Measurements from ENCODE around the gene PITRM1. TPM values are rescaled to one million over a fixed set of nuclear protein-coding genes. Genes with fewer than 3 reads are reported as not detected.

The PITRM1 gene
- total RNA-seq, 1 donor from 2014 or later: 94.5 TPM

- ATAC-seq: no peak
- no peak for DNase-seq
- intact Hi-C loops (cut with micrococcal nuclease): no loop called here
Measured at GRCh38 chr10:3129581-3130340, 42.8 kb downstream of the PITRM1 start.

GRCh38 chr10:3128379-3129130 lies 44.0 kb downstream of the PITRM1 start:
- intact Hi-C loops (cut with micrococcal nuclease): no loop called here
- ATAC-seq (no peak), DNase-seq (no peak)

DNA sequence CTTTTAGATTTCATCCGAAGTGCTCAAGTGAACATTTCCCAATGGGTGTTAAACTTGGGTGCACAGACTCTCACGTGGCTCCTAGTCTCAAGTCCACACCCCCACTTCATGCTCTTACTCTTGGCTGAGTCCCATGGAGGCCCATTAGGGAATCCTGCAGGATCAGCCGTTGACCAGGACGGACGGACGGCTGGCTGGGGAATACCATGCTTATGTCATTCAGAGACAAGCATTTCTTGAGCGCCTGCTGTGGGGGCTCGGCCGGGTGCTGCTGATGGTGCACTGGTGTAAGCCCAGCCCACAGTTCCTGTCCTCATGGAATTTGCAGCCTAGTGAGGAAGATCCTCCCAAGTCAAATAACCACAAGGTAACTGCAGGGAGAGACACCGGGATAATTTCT lies 44.7 kb downstream of the PITRM1 start:
- intact Hi-C loops (cut with micrococcal nuclease): no loop called here

DNA sequence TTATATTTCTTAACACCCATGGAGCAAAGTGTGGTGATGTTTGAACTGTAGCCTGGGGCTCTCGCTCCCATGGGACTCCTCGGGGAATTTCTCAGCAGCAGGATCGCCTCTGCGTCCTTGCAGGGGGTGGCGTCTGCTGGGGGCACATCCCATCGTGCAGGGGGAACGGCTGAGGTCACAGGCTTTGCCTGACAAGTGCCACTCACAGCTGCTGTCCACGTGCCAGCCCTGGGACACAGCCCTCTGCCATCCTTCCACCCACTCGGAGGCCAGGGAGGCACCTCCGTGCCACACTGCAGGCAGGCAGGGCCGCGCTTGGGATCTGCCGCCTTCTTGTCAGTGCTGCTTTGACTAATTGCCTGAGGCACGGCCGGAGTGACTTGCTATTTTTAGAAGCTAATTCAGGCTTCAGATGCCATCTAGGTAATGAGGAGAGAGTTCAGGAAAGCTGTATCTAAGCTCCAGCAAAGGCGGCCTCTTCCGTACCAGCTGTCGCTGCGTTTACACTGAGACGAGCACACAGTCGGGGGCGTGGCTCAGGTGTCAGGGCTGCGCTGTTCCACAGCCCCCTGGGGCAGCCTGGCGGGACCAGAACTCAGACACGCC lies 45.7 kb downstream of the PITRM1 start:
- DNase-seq (peak; percentile 78), ATAC-seq (peak; percentile 77)
- intact Hi-C loops (cut with micrococcal nuclease): no loop called here

More for the DNA sequence above, 44.7 kb downstream of the PITRM1 start:
- ATAC-seq (no peak), DNase-seq (no peak)

DNA sequence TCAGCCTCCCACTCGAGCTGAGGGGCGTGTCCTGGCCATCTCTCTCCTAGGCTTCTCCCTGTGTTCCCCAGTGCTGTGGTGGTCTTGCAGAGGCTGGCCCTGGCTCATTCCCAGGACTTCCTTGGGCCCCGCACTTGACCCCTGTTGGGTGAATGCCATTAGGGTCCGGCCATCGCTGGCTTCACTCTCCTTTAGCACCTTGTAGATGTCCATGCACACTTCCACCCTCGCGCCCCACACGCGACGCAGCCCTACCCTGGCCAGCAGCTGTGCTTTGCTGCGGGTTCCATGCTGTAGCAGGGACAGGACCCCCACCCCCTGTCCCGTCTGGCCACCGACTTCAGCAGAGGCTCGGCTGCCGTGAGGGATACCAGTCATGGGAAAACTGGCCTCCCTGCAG lies 46.3 kb downstream of the PITRM1 start:
- no peak for ATAC-seq
- DNase-seq: no peak

GRCh38 chr10:3125527-3126170 lies 46.9 kb downstream of the PITRM1 start:
- ATAC-seq: no peak
- DNase-seq: no peak
- intact Hi-C loops (cut with micrococcal nuclease): no loop called here

More for the DNA sequence above, 46.3 kb downstream of the PITRM1 start:
- intact Hi-C loops (cut with micrococcal nuclease): no loop called here

GRCh38 chr10:3124412-3125175 lies 48.0 kb downstream of the PITRM1 start:
- intact Hi-C loops (cut with micrococcal nuclease): no loop called here
- DNase-seq: no peak
- ATAC-seq: no peak

GRCh38 chr10:3123571-3124411 lies 48.8 kb downstream of the PITRM1 start:
- peak; percentile 84 for DNase-seq
- ATAC-seq: peak; percentile 72
- intact Hi-C loops (cut with micrococcal nuclease): no loop called here

DNA sequence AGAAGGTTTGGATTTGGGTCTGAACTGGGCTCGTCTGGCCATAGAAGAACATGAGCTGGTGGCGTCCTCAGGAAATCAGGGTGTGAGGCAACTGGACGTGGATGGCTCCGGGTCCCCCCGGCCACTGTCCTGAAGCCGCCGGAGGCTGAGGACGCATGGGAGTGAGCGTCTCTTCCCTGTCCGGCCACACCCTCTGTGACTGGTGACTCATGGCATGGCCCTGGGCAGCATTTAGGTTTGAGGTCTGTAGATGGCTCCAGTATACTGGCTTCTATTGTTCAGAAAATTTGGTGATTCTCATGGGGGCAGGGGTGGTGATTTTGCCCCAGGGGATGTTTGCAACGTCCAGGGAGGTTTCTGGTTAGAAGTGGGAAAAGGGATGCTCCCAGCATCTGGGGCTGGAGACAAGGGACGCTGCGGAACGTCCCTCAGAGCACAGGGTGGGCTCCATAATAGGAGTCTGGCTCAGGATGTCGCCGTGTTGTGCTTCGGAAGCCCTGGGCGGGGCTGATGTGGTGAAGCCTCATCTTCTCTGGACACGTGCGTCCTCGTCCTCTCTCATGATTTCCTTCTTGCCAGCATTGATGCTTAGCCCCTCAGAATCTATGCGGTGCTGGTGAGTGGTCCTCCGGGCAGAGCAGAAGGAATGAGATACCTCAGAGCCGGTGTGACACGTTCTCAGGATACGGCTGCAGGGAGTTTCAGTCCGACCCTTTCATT lies 49.9 kb downstream of the PITRM1 start:
- no peak for DNase-seq
- intact Hi-C loops (cut with micrococcal nuclease): no loop called here
- ATAC-seq: no peak

DNA sequence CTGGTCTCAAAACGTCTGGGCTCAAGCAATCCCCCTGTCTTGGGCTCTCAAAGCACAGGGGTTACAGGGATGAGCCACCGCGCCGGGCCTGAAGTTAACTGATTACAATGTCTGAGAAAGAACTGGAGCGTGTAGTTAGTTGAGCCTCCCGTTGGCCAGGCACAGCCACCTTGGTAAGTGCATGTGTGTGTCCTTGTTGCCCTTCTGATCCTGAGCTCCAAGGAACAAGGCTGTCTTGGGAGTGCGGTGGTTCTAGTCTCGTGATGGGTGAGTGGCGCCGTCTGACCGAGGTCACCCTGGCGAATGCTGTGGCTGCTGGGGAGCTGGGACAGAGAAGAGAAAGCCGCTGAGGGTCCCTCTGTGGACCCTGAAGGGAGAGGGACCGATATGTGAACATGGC lies 50.5 kb downstream of the PITRM1 start:
- intact Hi-C loops (cut with micrococcal nuclease): no loop called here
- no peak for DNase-seq
- ATAC-seq: no peak

DNA sequence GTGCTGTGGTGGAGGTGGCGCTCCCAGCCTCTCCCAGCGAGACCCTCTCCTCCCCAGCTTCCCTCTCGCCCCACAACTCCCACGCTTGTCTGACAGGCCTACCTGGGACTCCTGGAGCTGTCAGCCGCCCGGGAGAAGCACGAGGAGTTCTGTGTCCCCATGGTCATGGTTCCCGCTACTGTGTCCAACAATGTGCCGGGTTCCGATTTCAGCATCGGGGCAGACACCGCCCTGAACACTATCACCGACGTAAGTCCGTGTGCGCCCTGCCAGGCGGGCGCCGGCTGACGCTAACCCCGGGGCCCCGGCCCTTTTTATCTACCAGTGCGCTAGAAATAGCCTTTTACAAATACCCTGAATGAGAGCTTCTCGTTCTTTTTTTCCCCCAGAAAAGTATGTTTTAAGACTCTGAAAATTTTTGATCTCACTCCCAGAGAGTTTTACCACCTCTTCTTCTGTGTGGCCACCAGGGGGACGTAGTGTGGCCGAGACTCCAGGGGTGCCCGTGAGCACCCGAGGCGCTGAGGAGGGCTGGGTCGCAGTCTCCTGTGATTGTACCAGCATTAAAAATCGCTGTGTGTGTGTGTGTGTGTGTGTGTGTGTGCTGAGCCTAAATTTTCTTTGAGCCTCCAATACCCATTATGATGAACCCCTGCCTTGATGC lies 52.7 kb downstream of the PITRM1 start:
- DNase-seq: no peak
- intact Hi-C loops (cut with micrococcal nuclease): no loop called here

GRCh38 chr10:3118641-3119091 lies 53.9 kb downstream of the PITRM1 start:
- DNase-seq: no peak
- intact Hi-C loops (cut with micrococcal nuclease): no loop called here
- no peak for ATAC-seq

More for the DNA sequence above, 52.7 kb downstream of the PITRM1 start:
- ATAC-seq: no peak

- DNase-seq: no peak
- no peak for ATAC-seq
- intact Hi-C loops (cut with micrococcal nuclease): no loop called here
Measured at GRCh38 chr10:3117486-3117885, 55.1 kb downstream of the PITRM1 start.

DNA sequence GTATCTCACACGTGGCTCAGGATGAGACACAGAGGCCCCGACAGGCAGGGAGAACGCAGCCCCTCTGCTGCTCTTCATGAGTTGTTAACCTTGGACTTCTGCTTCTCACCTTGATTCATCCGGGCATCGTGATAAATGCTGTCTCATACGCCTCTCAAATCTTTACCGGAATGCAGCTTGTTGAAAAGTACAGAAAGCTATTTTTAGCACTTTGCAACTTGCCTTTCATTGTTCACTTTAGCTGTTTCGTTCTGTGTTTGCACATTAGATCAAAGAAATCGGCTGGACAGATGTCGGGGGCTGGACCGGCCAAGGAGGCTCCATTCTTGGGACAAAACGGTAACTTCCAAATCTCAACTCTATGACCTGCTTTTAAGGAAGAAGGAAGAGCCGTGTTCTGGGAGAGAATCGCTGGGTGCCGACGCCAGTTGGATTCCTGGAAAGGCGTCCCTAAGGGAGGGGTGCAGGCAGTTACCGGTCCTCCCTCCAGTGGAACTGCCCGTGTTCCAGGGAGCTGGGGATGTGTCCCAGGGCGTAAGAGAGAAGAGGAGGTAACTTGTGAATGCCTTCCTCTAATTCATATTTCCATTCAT lies 56.0 kb downstream of the PITRM1 start:
- DNase-seq (no peak), ATAC-seq (peak; percentile 6)
- intact Hi-C loops (cut with micrococcal nuclease): no loop called here

- intact Hi-C loops (cut with micrococcal nuclease): no loop called here
- no peak for ATAC-seq
- no peak for DNase-seq
Measured at GRCh38 chr10:3115685-3116084, 56.9 kb downstream of the PITRM1 start.

DNA sequence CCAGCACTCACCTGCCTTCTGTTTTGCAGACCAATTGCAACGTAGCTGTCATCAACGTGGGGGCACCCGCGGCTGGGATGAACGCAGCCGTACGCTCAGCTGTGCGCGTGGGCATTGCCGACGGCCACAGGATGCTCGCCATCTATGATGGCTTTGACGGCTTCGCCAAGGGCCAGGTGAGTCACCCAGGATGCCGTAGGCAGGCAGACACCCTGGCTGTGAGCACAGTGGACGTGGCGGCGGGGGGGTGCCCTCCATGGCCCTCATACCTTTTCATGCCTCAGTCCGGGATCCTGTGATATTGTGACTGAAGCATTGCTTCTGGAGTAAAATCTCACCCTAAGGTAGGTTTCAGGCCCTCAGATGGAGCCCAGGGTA lies 59.2 kb downstream of the PITRM1 start:
- ATAC-seq: no peak
- DNase-seq: no peak
- intact Hi-C loops (cut with micrococcal nuclease): no loop called here
